Esophagus (tissue), 2 donors: Measurements from ENCODE around the gene TFRC. TPM values are rescaled to one million over a fixed set of nuclear protein-coding genes. Genes with fewer than 3 reads are reported as not detected.
"Not testable (repeated sequence)": the region's sequence is repeated elsewhere in the genome, so short reads cannot be mapped to it uniquely, and the experiment has no call there.

Source experiments
- H3K27ac ChIP-seq, 2 donors: one replicate each; pipeline ENCODE4 v1.5.1; 2013; ENCODE audit warnings: low read depth in 2 of 2, mild to moderate bottlenecking in 2 of 2, inconsistent platforms in 1 of 2, low read length in 1 of 2, moderate library complexity in 1 of 2
- H3K27me3 ChIP-seq, 2 donors: one replicate each; pipeline ENCODE4 v1.6.1; 2013; ENCODE audit warnings: low read length in 2 of 2, control low read depth in 1 of 2, mild to moderate bottlenecking in 1 of 2; ENCODE audit not compliant: insufficient read depth in 2 of 2, control insufficient read depth in 1 of 2
- H3K36me3 ChIP-seq, 2 donors: one replicate each; pipeline ENCODE4 v1.6.1; 2013; ENCODE audit warnings: low read length in 1 of 2; ENCODE audit not compliant: control insufficient read depth in 2 of 2, insufficient read depth in 2 of 2
- H3K4me1 ChIP-seq, 2 donors: one replicate each; pipeline ENCODE4 v1.6.1; 2013; ENCODE audit warnings: low read length in 1 of 2; ENCODE audit not compliant: control insufficient read depth in 2 of 2, insufficient read depth in 2 of 2
- H3K4me3 ChIP-seq, 2 donors: one replicate each; pipeline ENCODE4 v1.5.1; 2013; ENCODE audit warnings: low read length in 2 of 2, mild to moderate bottlenecking in 2 of 2, low read depth in 1 of 2, moderate library complexity in 1 of 2
- H3K9me3 ChIP-seq, 2 donors: one replicate each; pipeline ENCODE4 v1.6.1; 2013; ENCODE audit warnings: mild to moderate bottlenecking in 2 of 2, low read depth in 1 of 2, low read length in 1 of 2, moderate library complexity in 1 of 2; ENCODE audit not compliant: control insufficient read depth in 2 of 2, insufficient read depth in 1 of 2
- WGBS, 2 donors: extraction: QIAGEN DNeasy Blood & Tissue Kit; methylation state at CpG; one replicate each; pipeline ENCODE4 v1.1.7; 2013; 5-methylcytosine and 5-hydroxymethylcytosine counted together
- polyA plus RNA-seq, 2 donors: library from polyadenylated mRNA; stranded (reverse); fragments of 200-250 nt; gene quantifications; one replicate each; pipeline ENCODE4 v1.2.3, GENCODE V29; 2013
- donor health status: healthy with polysubstance abuse.
- donor health status: Bipolar disorder and iron deficiency.

TFRC gene
- polyA plus RNA-seq, 2 donors: 20.8 to 32.5 TPM

GRCh38 chr3:196082619-196082971 lies 705 bp upstream of the TFRC start:
- Histone ChIP-seq H3K4me3 (peak overlapping the region in 1 of 2 donors; percentile 95), H3K27me3 (no peaks in the 10 kb centered on the region), H3K4me1 (no peaks in the 10 kb centered on the region), H3K9me3 (no peaks in the 10 kb centered on the region), H3K27ac (peak overlapping the region in 1 of 2 donors; percentile 33), H3K36me3 (no peaks in the 10 kb centered on the region)
- WGBS, 2 donors: 38 to 52% methylated on average over 6 of the region's 6 CpGs

- Histone ChIP-seq H3K9me3 (no peaks in the 10 kb centered on the region), H3K36me3 (no peaks in the 10 kb centered on the region), H3K4me1 (no peaks in the 10 kb centered on the region), H3K27me3 (no peaks in the 10 kb centered on the region), H3K4me3 (peak overlapping the region; percentile 95 to 98), H3K27ac (peak overlapping the region; percentile 95 to 96)
- WGBS, 2 donors: 0% methylated on average over 43 to 61 of the region's 61 CpGs
Observed at GRCh38 chr3:196081002-196081833, 672 bp downstream of the TFRC start.

GRCh38 chr3:196080101-196080846 lies 1.6 kb downstream of the TFRC start:
- not testable (repeated sequence) for H3K4me1 ChIP-seq, H3K36me3 ChIP-seq, H3K9me3 ChIP-seq, H3K27me3 ChIP-seq
- WGBS, 2 donors: 59 to 64% methylated on average over 23 of the region's 23 CpGs
- Histone ChIP-seq H3K4me3 (peak overlapping the region; percentile 95 to 98), H3K27ac (peak overlapping the region; percentile 11 to 95)

- 56 to 78% methylated on average over 3 of the region's 3 CpGs for WGBS, 2 donors
- Histone ChIP-seq H3K36me3 (peaks cover 0 to 6% of the 10 kb centered on the region in 2 donors), H3K27ac (no peak overlapping the region), H3K4me1 (no peaks in the 10 kb centered on the region), H3K9me3 (no peaks in the 10 kb centered on the region), H3K27me3 (no peaks in the 10 kb centered on the region), H3K4me3 (no peak overlapping the region)
Observed at GRCh38 chr3:196079682-196080081, 2.2 kb downstream of the TFRC start.

GRCh38 chr3:196075013-196075412 lies 6.9 kb downstream of the TFRC start:
- no peaks in the 10 kb centered on the region for H3K9me3 ChIP-seq
- no peaks in the 10 kb centered on the region for H3K4me1 ChIP-seq
- H3K27ac ChIP-seq: no peak overlapping the region
- H3K36me3 ChIP-seq: peaks cover 0 to 9% of the 10 kb centered on the region in 2 donors
- no peak overlapping the region for H3K4me3 ChIP-seq
- 83 to 85% methylated on average over 6 of the region's 6 CpGs for WGBS, 2 donors
- H3K27me3 ChIP-seq: no peaks in the 10 kb centered on the region

GRCh38 chr3:196073255-196073753 lies 8.6 kb downstream of the TFRC start:
- Histone ChIP-seq H3K4me1 (no peaks in the 10 kb centered on the region), H3K27ac (no peak overlapping the region), H3K9me3 (no peaks in the 10 kb centered on the region), H3K36me3 (peaks cover 0 to 12% of the 10 kb centered on the region in 2 donors), H3K27me3 (no peaks in the 10 kb centered on the region), H3K4me3 (no peak overlapping the region)
- 22 to 26% methylated on average over 6 of the region's 6 CpGs for WGBS, 2 donors

- Histone ChIP-seq H3K27me3 (no peaks in the 10 kb centered on the region), H3K9me3 (no peaks in the 10 kb centered on the region), H3K4me1 (no peaks in the 10 kb centered on the region), H3K4me3 (no peak overlapping the region), H3K36me3 (peaks cover 3 to 17% of the 10 kb centered on the region in 2 donors), H3K27ac (no peak overlapping the region)
- WGBS, 2 donors: 93 to 96% methylated on average over 1 of the region's 1 CpG
Observed at GRCh38 chr3:196072313-196072712, 9.6 kb downstream of the TFRC start.

- H3K9me3 ChIP-seq, H3K4me1 ChIP-seq, H3K4me3 ChIP-seq, H3K27ac ChIP-seq, H3K27me3 ChIP-seq: not testable (repeated sequence)
- 96 to 98% methylated on average over 4 of the region's 4 CpGs for WGBS, 2 donors
- peaks cover 8 to 23% of the 10 kb centered on the region in 2 donors for H3K36me3 ChIP-seq
Observed at GRCh38 chr3:196068812-196069211, 13.1 kb downstream of the TFRC start.

- Histone ChIP-seq H3K36me3 (peaks cover 12 to 25% of the 10 kb centered on the region in 2 donors), H3K27me3 (no peaks in the 10 kb centered on the region)
- 80 to 90% methylated on average over 3 of the region's 3 CpGs for WGBS, 2 donors
Observed at GRCh38 chr3:196067439-196067838, 14.5 kb downstream of the TFRC start.

More at GRCh38 chr3:196067439-196067838, 14.5 kb downstream of the TFRC start:
- Histone ChIP-seq H3K9me3 (no peaks in the 10 kb centered on the region), H3K4me1 (no peaks in the 10 kb centered on the region), H3K27ac (no peak overlapping the region), H3K4me3 (no peak overlapping the region)
